C4-2B (cell line): ENCODE measurements around the gene KLHL22.

ENCODE experiments used
- H3K27ac ChIP-seq: fragments of 450-650 bp; 2 replicates; pipeline ENCODE4 v1.5.1; 2017
- ZFX ChIP-seq: fragments of 450-650 bp; IDR thresholded peaks from 2 replicates; pipeline ENCODE4 v1.6.1; 2017
- TF ChIP-seq, protein P1 (sequence below): fragments of 450-650 bp; conservative IDR thresholded peaks from 2 replicates; pipeline ENCODE4 v1.5.1; 2017; ENCODE audit warnings: mild to moderate bottlenecking

Gene KLHL22

DNA sequence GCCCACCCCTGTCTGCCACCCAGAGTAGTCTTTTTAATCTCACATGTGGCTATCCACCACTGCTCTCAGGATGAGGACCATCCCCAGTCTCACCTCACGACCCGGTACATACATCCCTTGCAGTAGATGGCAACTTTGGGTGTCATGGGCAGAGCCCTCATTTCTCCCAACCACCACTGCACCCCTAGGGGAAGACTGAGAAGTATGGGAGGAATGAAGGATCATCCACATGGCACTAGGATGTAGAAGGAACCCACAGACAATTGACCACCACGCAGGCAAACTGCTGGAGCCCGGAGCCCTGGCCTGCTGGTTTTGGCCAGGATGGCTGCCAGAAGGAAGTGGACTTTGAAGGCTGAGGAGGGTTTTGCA is 56.1 kb downstream of the KLHL22 start:
- TF ChIP-seq, protein P1, sequence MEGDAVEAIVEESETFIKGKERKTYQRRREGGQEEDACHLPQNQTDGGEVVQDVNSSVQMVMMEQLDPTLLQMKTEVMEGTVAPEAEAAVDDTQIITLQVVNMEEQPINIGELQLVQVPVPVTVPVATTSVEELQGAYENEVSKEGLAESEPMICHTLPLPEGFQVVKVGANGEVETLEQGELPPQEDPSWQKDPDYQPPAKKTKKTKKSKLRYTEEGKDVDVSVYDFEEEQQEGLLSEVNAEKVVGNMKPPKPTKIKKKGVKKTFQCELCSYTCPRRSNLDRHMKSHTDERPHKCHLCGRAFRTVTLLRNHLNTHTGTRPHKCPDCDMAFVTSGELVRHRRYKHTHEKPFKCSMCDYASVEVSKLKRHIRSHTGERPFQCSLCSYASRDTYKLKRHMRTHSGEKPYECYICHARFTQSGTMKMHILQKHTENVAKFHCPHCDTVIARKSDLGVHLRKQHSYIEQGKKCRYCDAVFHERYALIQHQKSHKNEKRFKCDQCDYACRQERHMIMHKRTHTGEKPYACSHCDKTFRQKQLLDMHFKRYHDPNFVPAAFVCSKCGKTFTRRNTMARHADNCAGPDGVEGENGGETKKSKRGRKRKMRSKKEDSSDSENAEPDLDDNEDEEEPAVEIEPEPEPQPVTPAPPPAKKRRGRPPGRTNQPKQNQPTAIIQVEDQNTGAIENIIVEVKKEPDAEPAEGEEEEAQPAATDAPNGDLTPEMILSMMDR: no peak
- no peak for TF ChIP-seq ZFX
- H3K27ac ChIP-seq: no peak overlapping the region

DNA sequence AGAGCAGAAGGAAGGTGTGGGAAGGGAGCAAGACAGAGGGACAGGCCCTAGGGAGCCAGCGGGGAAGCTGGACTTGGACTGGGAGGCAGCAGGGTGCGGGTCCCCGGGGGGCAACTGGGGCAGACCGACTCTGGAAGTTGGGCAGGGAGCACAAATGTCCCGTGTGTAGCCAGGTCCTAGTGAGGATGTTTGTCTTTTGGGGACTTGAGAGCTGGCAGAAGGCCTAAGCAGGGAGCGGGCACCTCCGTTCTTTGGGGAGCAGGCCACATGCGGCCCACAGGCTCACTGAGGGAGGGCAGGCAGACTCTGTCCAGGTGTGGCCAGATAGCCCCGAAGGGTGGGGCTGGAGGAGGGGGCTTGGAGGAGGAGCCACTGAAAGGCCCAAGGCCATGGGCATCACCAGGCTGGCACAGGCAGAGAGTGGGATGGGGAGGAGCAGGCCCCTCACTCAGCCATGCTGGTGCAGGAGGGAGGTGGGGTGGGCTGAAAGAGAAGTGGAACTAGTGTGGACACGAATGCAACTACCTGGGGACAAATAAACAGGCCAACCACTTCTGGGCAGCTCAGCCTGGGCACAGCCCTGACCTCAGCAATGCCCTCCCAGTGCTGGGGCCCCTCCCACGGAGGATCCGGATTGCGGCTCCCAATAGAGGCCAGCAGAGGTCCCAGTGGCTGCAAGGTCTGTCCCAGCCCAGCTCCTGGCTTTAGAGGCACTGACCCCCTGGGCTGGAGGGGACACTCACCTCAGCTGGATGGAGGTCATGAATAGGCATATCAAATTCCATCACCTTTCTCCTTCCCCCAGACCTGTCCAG is 56.7 kb downstream of the KLHL22 start:
- TF ChIP-seq ZFX: no peak
- TF ChIP-seq, protein P1: no peak
- no peak overlapping the region; the same call in 1 of the 2 replicates for H3K27ac ChIP-seq

DNA sequence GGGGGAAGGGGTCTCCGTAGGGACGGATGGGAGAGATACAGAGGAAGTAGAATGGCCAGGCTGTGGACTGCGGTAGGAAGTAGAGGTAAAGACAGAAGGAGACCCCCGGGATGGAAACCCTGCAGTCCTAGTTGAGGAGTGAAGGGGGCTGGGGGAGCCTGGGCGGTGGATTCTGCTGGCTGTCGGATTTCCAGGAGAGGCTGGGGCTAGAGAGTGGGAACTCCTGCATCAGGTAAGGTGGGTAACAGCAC is 57.2 kb downstream of the KLHL22 start:
- H3K27ac ChIP-seq: no peak overlapping the region; the same call in 1 of the 2 replicates
- TF ChIP-seq ZFX: no peak
- TF ChIP-seq, protein P1: no peak

DNA sequence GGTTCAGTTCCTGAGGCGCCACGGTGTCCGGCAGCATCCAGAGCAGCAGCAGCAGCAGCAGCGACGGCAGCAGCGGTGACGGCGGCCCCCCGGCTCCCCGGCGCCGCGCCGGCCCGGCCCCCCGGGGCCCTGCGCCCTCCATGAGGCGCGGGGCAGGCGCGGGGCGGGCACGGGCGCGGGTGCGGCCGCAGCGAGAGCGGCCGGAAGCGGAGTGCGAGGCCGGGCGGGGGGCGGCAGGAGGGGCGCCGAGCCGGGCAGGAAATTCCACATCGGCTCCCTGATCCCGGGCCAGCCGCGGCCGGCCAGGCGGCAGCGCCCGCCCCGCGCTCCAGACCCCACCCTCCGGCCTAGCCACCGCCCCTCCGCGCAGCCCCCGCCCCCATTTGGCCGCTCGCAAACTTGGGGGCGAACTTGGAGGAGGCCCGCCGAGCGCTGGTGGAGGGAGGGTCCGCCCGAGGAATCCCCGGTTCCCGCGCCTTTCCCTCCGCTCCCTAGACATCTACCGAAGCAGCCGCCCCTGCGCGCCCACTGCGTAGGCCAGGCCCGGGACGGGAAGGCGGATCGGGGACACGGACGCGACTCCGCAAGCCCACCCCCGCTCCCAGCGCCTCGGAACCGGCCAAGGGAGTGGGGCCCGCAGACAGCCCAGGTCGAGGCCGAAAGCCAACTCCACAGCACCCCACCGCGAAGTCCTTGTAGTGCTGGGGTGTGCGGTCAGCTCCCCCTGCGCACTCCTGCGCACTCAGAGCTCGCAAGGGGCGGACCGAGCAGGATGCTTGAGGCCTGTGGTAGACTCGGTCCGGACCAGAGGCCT is 57.8 kb downstream of the KLHL22 start, which contains the start of gene SCARF2:
Gene SCARF2 (minus strand): TSS at position 213 of the 814 bp plus-strand sequence. CDS start 71 bp downstream, at position 142.
- H3K27ac ChIP-seq: peak within 1 kb of the TSS; percentile 74
- TF ChIP-seq, protein P1: no peak
- peak; percentile 84; the same call in 1 of the 2 replicates for TF ChIP-seq ZFX

DNA sequence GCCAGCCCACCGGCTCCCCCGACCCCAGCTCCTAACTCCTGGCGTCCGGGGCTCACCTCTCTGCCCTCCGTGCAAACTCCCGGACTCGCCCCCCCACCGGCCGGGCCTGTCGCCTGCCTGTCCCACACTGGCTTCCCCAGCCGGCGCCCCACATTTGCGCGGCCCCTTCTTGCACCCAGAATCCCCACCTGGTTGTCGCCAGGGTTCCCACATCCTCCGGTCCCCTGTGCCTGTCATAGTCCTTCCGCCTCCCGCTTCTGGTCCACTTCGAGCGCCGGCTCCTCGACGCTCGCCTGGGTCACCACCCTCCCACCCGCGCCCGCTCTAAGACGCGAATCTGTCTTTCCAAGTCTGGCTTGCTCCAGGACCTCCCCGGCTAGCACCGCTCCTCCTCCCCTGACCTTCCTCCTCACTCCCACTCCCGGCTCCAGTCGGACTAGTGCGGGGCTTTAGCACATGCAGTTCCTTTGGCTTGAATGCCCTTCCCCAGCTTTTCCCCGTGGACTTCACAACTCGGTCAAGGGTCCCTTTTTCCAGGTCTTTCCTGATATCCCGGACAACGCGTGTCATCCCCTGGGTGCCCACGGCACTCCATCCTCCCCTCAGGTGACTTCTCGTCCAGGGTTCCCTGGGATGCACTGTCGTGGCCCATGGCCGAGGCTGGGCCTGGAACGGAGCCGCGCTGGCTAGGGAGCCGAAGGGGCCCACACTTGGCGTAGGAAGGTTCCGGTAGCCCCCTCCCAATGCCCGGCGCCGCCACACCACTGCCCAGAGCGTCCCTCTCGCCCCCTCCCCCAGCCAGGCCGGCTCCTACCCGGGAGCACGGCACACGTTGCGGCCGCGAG is 58.6 kb downstream of the KLHL22 start:
- TF ChIP-seq ZFX: no peak
- TF ChIP-seq, protein P1: no peak
- H3K27ac ChIP-seq: peak overlapping the region; percentile 74

DNA sequence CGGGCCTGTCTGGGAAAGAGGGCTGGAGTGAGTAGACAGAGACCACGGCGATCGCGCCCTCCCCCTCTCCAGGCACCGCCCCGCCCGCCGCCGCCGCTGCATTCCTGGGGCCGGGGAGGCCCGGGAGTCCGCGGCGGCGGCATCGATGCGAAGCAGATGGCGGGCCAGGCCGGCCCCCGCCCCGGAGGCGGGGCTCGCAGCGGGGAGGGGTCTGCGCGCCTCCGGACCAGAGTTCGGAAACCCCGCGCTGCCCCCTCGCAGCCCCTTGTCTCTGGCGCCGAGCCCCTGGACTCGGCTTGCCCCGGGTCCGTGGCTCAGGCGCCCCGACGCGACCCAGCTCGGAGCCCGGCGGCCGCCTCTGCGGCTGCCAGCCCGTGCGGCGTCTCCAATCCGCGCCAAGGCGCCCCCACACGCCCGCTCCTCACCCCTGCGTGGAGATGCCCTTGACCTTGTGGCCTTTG is 59.3 kb downstream of the KLHL22 start:
- H3K27ac ChIP-seq: peak overlapping the region; percentile 74; the same call in 1 of the 2 replicates
- TF ChIP-seq ZFX: no peak
- TF ChIP-seq, protein P1: no peak
